GM19452 (cell line): ENCODE results near the gene CLIC1.

Experiments used
- ATAC-seq: cut with Tn5 transposase; IDR thresholded peaks from one replicate; pipeline ENCODE4 v1.9.1; 2021; ENCODE audit not compliant: unreplicated experiment

The CLIC1 gene

GRCh38 chr6:31739639-31740396 lies 3.5 kb upstream of the CLIC1 start, which contains the start of gene MSH5:
MSH5 (plus strand) TSS chr6:31740005; CDS start chr6:31740467, 462 bp downstream.
- peak; percentile 60 for ATAC-seq

- no peak for ATAC-seq
Measured at GRCh38 chr6:31737991-31738979, 2.0 kb upstream of the CLIC1 start.

- ATAC-seq, result no peak
Measured at GRCh38 chr6:31737315-31737990, 1.1 kb upstream of the CLIC1 start.

GRCh38 chr6:31736768-31737314 lies 511 bp upstream of the CLIC1 start:
- ATAC-seq, result no peak

- no peak for ATAC-seq
Measured at GRCh38 chr6:31734821-31735406, 1.4 kb downstream of the CLIC1 start.

GRCh38 chr6:31734247-31734820 lies 2.0 kb downstream of the CLIC1 start:
- no peak for ATAC-seq

- no peak for ATAC-seq
Measured at GRCh38 chr6:31733734-31734133, 2.6 kb downstream of the CLIC1 start.

- no peak for ATAC-seq
Measured at GRCh38 chr6:31732029-31732428, 4.3 kb downstream of the CLIC1 start.

GRCh38 chr6:31730631-31731086 lies 5.7 kb downstream of the CLIC1 start:
- ATAC-seq, result no peak

GRCh38 chr6:31729979-31730630 lies 6.2 kb downstream of the CLIC1 start:
- no peak for ATAC-seq

GRCh38 chr6:31729515-31729978 lies 6.8 kb downstream of the CLIC1 start:
- ATAC-seq, result no peak

- ATAC-seq, result no peak
Measured at GRCh38 chr6:31728767-31729514, 7.4 kb downstream of the CLIC1 start, which contains the start of gene DDAH2. DDAH2 (minus strand) TSS chr6:31729299; CDS start chr6:31729161, 138 bp downstream.

- no peak for ATAC-seq
Measured at GRCh38 chr6:31727717-31728671, 8.3 kb downstream of the CLIC1 start.

GRCh38 chr6:31727034-31727716 lies 9.2 kb downstream of the CLIC1 start:
- no peak for ATAC-seq

GRCh38 chr6:31725502-31726350 lies 10.6 kb downstream of the CLIC1 start:
- no peak for ATAC-seq
